Nucleus accumbens (tissue), 56 donors: Measurements from ENCODE around the gene AMZ1.

ENCODE experiments used
- DNase-seq, 56 donors: peaks; one replicate each; lab custom pipeline; 2025; lab: John Stamatoyannopoulos, UW

Gene AMZ1

GRCh38 chr7:2650451-2650850 is 37.6 kb upstream of the AMZ1 start:
- no peak for DNase-seq

- no peak for DNase-seq
Observed at GRCh38 chr7:2651336-2651735, 36.7 kb upstream of the AMZ1 start.

DNA sequence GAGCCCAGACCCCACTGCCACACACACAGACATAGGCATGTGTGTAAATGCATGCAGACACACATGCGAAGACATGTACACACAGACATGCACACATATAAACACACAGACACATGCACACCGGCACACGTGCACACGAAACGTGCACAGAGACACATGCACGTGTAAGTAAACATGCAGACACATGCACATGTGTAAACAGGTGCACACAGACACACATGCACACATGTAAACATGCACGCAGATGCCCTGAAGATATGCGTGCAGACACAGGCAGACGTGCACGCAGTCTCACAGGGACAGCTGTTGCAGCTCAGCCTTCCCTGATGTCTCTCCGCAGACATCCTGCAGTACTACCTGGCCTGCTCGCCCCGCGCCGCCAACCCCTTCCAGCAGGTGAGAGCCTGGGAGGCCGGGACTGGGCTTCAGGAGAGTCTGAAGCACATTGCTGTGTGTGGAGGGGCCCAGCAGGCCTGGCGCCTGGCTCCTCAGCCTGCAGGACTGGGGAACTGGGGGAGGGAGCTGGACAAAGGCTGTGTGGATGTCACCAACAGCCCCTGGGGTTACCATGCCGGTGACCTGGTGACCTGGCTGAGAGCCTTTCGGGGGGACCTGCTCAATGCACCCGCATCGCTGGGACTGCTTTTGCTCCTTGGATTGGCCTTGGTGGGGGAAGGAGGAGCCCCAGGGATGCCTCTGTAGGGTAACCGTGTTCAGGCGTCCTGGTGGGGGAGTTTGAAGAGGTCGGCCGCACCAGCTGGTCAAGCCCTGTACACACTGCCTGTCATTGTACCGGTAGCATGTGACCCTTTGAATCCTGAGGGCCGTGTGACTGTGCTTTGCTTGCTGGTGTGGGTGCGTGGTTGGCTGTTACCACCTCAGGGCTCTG is 35.9 kb upstream of the AMZ1 start:
- no peak for DNase-seq

DNA sequence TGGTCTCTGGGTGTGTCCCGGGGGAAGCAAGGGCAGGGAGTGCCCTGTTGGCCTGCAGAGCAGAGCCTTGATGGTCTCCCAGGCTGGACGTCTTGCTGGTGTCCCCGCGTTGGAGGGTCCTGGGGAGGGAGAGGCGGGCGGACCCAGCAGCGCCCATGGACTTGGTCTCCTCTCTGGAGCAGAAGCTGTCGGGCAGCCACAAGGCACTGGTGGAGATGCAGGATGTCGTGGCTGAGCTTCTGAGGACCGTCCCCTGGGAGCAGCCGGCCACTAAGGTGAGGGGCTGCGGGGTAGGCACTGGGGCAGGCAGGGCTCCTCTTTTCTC is 35.3 kb upstream of the AMZ1 start:
- DNase-seq = no peak

- no peak for DNase-seq
Observed at GRCh38 chr7:2654059-2654458, 33.9 kb upstream of the AMZ1 start.

- DNase-seq = no peak
Observed at GRCh38 chr7:2655870-2656614, 32.0 kb upstream of the AMZ1 start.

GRCh38 chr7:2657208-2657607 is 30.8 kb upstream of the AMZ1 start:
- DNase-seq = no peak

GRCh38 chr7:2657920-2658671 is 29.9 kb upstream of the AMZ1 start:
- no peak for DNase-seq

DNA sequence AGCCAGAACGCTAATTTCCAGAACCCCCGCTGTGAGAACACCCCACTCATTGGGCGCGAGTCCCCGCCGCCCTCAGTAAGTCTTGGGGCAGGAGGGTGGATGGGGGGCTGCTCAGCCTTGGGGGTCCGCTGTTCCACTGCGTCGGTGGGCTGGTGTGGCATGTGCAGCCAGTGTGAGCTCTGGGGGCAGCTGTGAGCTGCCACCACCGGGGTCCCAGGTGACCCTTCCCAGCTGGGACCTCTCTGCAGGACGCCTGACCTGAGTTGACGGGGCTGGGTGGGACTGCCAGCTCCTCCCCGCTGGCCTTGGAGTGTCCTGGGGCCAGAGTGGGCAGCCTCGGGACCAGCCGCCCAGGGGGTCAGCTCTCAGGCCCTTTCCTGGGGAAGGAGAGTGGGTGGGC is 29.1 kb upstream of the AMZ1 start:
- DNase-seq = no peak

DNA sequence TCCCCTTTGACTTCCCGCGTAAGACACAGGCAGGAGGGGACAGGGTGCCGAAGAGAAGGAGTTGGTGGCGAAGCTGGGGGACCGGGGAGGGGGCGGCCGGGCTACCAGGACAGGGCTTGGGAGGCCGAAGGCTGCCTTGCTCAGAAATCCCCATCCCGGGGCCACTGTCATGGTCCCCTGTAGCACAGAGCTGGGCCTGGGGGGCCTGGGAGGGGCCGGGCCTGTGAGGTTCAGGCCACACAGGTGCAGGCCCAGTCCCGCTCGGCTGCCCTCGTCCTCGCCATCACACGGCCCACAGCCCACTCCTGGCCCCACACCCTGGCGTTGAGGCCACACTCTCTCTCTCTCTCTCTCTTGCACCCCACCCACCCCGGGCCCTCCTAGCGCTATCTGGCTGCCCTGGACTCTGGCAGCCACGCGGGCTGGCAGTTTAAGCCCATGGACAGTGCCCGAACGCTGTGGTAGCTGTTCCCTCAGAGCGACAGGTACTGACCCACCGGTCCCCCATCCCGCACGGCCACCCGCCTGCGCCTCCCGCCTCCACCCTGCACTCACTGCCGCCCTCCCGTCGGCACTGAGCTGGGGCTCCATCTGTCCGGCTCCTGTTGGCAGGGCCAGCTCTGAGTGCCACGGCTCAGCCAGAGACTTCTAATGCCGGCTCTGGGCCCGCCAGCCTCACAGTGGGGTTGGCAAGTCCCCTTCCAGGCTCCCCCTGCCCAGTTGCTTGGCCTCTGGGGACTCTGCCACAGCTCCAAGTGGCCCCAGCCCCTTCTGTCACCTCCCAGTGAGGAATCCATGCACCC is 28.2 kb upstream of the AMZ1 start:
- peak in 3 of 56 donors; percentile 35 to 53 (median 36) for DNase-seq

GRCh38 chr7:2660359-2661095 is 27.5 kb upstream of the AMZ1 start:
- DNase-seq = no peak

GRCh38 chr7:2661096-2661449 is 26.9 kb upstream of the AMZ1 start:
- DNase-seq = no peak

GRCh38 chr7:2661602-2662272 is 26.3 kb upstream of the AMZ1 start:
- peak in 1 of 56 donors; percentile 37 for DNase-seq

DNA sequence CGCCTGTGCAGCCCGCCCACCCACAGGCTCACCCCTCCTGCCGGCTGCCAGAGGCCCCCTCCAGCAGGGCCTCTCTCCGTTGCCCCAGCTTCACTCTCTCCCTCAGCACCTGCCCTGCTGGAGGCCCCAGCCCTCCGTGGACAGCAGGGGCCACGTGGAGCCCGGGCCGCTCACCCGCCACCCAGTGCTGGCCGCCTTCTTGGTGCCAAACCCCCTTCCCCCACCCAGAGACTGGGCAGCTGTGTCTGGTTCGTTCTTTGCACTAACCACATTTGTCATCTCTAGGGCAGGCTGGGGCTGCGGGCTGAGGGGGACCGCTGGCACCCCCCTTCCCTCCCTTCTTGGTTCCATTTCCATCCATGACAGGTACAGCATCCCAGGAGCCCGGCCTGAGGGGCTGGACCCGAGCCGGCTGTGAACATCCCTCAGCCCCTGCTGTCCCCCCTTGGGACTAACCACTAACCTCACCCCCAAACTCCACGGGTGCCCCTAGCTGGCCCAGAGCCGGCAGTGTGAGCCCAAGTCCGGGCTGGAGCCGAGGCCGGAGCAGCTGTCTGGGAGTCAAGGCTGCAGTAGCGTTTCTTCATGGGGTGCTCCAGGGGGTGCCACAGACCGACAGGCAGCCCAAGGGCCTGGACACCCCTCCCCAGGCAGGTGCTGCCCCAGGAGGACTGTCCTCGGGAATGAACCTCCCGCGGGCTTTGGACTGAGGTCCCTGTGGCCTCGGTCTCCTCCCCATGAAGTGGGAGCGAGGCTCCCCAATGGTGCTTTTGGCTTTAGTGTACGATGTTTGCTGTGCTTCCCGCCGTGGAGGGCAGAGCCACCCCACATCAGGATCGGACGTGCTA is 25.5 kb upstream of the AMZ1 start:
- peak in 1 of 56 donors; percentile 18 for DNase-seq

DNA sequence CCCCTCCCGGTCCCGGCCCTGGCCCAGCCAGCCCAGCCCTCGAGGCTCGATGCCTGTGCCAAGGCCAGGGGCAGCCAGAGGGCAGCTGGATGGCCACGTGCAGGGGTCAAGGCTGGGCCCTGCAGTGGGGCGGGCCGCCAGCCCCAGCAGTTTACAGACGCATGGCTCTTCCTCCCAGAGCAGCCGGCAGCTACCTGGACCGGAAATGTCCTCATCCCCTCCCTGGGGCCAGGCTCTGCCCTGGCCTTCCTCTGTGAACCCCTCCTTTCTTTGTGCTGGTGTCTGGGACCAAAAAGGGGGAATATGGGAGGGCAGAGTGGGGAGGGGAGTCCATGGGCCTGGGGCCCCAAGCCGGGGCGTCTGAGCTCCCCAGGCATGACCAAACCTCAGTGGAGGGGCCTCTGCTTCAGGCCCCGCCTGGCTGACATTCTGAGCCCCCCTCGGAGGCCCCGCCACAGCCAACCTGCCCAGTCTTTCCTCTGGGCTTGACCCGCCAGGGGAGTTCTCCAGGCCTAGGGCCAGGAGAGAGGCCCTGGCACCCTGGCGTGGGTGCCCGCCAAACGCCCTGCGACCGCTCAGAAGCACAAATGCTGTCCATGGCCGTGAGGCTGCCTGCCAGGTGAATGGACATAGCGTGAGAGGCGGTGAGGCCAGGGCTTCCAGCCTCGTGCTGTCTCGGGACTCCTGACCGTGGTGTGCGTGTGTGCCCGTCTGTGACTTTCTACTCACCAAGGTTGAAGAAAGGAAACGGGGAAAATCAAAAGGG is 24.7 kb upstream of the AMZ1 start:
- peak in 11 of 56 donors; percentile 5 to 64 (median 33) for DNase-seq

DNA sequence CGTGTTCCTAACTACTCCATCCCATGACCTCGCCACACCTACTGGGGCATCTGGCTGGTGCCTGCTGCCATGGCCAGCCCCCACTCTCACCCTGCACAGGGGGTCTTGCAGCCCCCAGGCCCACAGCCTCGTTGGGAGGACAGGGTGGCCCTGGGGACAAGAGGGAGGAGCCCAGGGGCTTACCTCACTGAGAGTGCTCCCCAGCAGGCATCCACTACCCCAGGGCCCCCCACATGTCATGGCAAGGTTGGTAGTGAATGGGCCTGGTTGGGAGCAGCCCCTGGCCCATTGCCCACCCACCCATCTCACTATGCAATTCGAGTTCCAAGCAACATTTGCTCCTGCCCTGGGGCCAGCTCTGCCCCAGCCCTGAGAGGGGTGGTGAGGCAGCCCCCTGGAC is 24.0 kb upstream of the AMZ1 start:
- DNase-seq = no peak

DNA sequence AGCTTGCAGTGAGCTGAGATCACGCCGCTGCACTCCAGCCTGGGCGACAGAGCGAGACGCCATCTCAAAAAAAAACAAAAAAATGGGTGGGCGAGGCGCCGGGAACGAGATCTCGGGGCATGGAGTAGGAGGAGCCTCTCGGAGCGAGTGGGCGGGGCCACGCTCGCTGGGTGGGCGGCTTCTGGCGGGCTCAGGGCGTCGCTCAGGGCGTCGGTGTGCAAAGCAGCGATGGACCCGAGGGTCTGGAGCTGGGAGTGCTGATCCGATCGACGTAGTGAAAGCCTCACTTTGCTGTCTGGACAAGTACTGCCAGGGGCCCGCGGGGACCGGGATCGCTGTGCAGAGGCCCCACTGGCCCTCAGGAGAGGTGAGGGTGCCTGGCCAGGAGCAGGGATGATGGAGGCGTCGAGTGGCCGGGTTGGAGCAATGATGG is 22.6 kb upstream of the AMZ1 start:
- DNase-seq = peak in 3 of 56 donors; percentile 10 to 51 (median 33)
